Stimulated activated CD8-positive, alpha-beta memory T cell treated with anti-CD3 and anti-CD28 coated beads, Interleukin-7, amount 100 ng/mL, for 48 hours (primary cell): ENCODE results near the gene BPIFB4.
"Not testable (repeated sequence)": the region's sequence is repeated elsewhere in the genome, so short reads cannot be mapped to it uniquely, and the experiment has no call there.

ENCODE experiments used
- DNase-seq, 2 donors: peaks; one replicate each; pipeline ENCODE4 v3.0.0-alpha.2; 2020; ENCODE audit warnings: low read depth in 1 of 2; ENCODE audit errors: extremely low read depth in 1 of 2

BPIFB4 gene

GRCh38 chr20:33079259-33079658 lies at the start of gene BPIFB4:
TSS of gene BPIFB4 (plus strand) at chr20:33079643. CDS start at chr20:33081527, 1,884 bp downstream.
- DNase-seq: no peak

DNA sequence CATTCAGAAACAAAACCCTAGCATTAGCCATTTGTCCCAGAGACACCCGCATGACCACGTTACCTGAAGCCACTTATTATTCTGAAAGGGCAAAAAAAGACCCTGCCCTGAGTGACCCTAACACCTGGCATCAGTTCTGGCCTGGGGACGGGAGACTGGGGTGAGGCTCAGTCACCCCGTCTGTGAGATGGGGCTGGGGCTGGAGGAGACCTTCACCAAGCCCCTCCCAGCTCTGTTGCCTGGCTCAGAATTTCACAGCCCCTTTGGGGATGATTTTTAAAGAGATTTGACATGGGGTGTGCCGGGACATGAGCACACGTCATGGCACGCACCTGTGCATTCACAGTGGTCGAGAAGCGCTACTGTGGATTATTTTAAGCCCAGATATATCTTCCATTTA lies 49.4 kb upstream of the BPIFB4 start:
- no peak for DNase-seq

DNA sequence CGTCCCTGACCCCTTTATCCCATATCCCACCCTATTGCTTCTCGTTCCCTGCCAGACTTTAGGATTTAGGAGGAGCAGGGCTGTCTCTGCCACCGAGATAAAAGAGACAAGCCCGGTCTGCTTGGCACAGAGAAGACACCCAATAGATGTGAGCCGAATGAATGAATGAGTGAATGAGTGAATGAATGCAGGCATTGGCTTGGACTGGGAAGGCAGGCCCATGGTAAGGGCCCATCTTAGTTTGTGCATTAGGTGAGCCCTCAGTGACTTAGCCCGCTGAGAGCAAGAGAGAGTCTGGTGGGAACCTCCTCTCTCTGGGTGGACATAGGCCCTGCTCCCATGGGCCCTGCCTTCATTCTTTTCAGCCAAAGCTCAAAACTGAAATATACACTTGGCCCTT lies 48.9 kb upstream of the BPIFB4 start:
- DNase-seq: no peak

GRCh38 chr20:33031531-33031930 lies 47.9 kb upstream of the BPIFB4 start, which contains the start of gene BPIFB6:
TSS of gene BPIFB6 (plus strand) at chr20:33031648. CDS start at chr20:33031648, 0 bp downstream.
- no peak for DNase-seq

- DNase-seq: no peak
These were observed 46.9 kb upstream of the BPIFB4 start for GRCh38 chr20:33032555-33032954.

GRCh38 chr20:33033381-33033780 lies 46.1 kb upstream of the BPIFB4 start:
- no peak for DNase-seq

DNA sequence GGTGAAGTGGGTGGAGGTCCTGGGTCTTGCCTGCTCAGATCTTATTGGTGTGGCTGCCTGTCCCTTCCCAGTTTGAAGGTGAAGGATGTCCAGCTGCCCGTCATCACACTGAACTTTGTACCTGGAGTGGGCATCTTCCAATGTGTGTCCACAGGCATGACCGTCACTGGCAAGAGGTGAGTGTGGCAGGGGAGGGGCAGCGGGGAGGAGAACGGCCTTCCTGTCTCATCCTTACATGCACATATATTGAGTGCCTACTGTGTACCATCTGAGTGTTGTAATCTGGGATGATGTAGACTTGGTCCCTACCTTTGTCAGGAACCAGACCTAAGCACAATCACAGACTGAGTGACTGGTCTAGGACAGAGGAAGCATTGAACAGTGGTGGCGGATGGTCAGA lies 45.3 kb upstream of the BPIFB4 start:
- no peak for DNase-seq

GRCh38 chr20:33034901-33035492 lies 44.4 kb upstream of the BPIFB4 start:
- no peak for DNase-seq

GRCh38 chr20:33037456-33037855 lies 42.0 kb upstream of the BPIFB4 start:
- no peak for DNase-seq

DNA sequence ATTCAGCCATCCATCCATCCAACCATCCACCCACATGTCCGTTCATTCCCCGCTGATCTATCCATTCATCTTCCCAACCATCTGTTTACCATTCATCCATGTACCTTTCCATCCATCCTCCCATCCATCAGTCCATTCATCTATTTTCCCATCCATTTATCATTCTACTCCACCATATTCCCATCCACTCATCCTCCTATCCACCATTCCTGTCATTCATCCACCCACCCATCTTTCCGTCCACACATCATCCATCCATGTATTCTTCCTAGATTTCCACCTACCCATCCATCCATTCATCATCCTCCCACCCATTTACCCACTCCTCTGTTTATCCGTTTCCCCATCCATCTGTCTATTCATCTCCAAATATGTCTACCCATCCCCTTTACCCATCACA lies 41.2 kb upstream of the BPIFB4 start:
- no peak for DNase-seq

DNA sequence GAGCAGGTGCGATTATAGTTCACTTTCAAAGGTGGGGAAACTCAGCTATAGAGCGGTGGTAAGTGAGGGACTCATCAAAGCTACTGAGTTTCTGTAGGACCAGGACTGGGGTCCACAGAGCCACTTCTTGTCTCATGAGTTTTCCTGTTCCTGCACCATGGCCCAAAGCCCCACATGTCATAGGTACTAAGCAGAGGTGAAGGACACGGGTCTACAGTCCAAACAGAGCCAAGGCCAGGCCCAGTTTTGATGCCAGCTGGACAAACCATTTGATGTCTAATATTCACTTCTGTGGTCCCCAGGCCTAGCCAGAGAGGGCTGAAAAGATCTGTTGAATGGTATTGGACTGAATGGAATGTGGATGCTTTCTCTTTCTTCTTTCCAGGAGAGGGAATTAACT lies 37.0 kb upstream of the BPIFB4 start:
- DNase-seq: no peak

GRCh38 chr20:33042983-33043730 lies 36.3 kb upstream of the BPIFB4 start:
- DNase-seq: no peak

DNA sequence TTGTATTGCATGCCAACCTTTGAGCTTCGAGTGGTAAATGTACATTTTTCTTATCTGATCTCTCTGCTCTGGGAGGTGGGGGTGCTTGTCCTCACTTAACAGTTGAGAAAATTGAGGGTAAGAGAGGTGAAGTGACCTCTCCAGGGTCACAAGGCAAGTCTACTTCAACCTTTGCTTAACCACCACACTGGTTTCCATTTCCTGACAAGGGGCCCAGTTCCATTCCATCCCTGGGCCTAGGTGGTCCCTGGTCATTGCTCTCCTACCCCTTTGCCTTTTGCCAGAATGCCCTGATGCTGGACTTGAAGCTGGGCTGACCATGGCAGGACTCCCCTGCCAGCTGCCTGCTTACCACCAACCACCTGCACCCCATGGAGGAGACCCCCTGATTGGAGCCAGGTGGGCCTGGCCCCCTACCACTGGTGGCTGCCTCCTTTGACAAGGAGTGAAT lies 35.7 kb upstream of the BPIFB4 start:
- no peak for DNase-seq

GRCh38 chr20:33045129-33045721 lies 34.2 kb upstream of the BPIFB4 start:
- DNase-seq: not testable (repeated sequence)

- no peak for DNase-seq
These were observed 33.0 kb upstream of the BPIFB4 start for GRCh38 chr20:33046412-33046811.

DNA sequence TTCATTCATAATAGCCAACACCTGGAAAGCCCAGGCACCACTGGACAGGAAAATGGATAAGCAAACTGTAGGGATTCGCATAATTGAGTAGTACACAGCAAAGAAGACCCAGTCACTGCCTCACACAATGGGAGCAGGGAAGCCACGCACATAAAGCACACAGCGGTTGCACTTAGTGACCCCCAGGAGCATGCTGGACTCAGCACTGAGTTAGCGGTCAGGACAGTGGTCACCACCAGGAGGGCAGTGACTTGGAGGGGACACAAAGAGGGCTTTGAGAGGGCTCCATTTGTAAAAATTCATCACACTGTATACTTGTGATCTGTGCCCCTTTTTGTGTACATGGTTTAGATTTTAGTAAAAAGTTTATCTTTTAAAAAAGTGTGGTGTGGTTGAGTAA lies 28.1 kb upstream of the BPIFB4 start:
- no peak for DNase-seq

GRCh38 chr20:33053291-33054106 lies 25.9 kb upstream of the BPIFB4 start, which contains the start of gene BPIFB3:
TSS of gene BPIFB3 (plus strand) at chr20:33053903. CDS start at chr20:33055436, 1,533 bp downstream.
- DNase-seq: no peak

DNA sequence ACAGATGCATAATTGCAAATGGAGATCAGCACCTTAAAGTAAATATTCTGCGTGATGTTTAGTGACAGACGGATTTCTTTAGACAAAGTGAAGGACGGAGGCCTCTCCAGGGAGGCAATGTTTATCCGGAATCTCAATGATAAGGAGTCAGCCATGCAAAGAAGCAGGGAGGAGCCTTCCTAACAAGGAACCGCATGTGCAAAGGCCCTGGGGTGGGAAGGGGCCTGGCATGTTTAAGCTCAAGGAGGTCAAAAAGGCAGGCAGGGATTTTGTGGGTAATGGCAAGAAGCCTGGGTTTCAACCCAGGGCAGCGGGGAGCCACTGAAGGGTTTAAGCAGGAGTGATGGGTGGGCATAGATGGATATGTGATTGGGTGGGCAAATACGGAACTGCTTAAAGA lies 25.1 kb upstream of the BPIFB4 start:
- DNase-seq: no peak

DNA sequence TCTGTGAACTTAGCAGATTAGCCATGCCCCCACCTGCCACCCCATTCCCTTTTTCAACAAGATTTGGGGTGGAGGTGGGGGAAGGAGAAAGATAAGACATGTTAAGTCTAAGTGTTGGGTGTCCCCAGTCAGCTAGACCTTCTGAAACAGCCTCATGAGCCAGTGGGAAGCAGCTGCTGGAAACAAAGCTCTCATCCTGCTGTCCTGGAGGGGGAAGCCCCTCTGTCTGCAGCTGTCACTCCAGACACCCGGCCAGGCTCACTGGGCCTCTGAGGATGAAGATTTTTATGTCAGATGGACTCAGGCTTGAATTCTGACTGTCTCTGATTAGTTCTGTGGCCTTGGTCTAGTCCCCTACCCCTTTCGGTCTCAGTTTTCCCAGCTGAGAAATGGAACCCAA lies 24.7 kb upstream of the BPIFB4 start:
- no peak for DNase-seq

DNA sequence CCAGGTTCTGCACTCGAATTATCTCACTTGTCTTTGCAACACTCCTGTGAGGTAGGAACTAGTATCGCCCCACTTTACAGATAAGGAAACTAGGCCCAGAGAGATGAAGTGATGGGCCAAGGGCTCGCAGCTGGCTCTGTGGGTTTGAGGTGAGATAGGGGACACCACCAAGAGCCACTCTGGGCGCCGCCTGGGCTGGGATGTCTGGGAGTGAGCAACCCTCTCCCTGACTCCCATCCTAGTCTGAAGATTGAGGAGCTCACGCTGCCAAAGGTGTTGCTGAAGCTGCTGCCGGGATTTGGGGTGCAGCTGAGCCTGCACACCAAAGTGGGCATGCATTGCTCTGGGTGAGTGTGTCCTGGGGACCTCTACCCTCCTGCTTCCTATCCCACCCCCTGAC lies 20.3 kb upstream of the BPIFB4 start:
- DNase-seq: no peak

DNA sequence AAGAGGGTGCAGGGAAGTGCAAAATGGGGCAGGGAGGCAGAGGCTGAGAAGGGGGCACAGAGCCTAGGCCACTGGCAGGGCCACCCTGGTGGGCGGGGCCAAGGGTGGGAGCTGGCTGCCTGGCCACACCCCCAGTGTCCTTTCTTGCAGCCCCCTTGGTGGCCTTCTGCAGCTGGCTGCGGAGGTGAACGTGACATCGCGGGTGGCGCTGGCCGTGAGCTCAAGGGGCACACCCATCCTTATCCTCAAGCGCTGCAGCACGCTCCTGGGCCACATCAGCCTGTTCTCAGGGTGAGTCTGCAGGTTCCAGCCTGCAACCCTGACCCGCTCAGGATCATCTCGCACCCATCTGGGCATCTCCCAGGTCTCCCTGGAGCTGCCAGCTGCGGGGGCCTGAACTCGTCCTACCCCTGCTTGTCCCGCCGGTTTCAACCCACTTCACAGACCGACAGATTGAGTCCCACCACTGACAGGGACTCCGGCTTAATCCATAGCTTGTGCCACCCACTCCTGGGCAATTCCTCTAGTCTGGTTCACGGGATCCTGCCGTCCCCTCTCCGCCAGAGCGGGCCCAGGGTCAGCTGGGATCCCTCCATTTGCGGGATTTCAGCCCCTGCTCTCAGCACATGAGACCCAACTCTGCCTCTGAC lies 19.6 kb upstream of the BPIFB4 start:
- DNase-seq: no peak
